ENCODE results near the gene GAB4. TPM values are rescaled to one million over a fixed set of nuclear protein-coding genes. Genes with fewer than 3 reads are reported as not detected.

GAB4 gene
- total RNA-seq, 1 experiment from 2014 or later: not detected

- no peak overlapping the region for H2AFZ ChIP-seq (ENCODE audit: low read length)
- no peak overlapping the region for H3K56ac ChIP-seq (ENCODE audit: insufficient read length, low read depth, low read length)
- no peak overlapping the region for H3K18ac ChIP-seq (ENCODE audit: insufficient read length, low read depth, low read length)
- H3K9ac ChIP-seq (ENCODE audit: extremely low read depth, insufficient read length, low read length): no peak overlapping the region
- H3K23me2 ChIP-seq (ENCODE audit: insufficient read length, low read depth, low read length, poor library complexity, severe bottlenecking): no peaks in the 10 kb centered on the region
- H3K23ac ChIP-seq (ENCODE audit: insufficient read length, low read depth, low read length): no peak overlapping the region
- no peak for TF ChIP-seq CTCF (conservative IDR thresholded peaks at IDR 0.05)
- no peak overlapping the region for H4K8ac ChIP-seq (replicated peaks; ENCODE audit: insufficient read length, low read depth, low read length)
- no peaks in the 10 kb centered on the region for H4K20me1 ChIP-seq (ENCODE audit: control insufficient read depth, insufficient read depth, insufficient read length)
- H3K14ac ChIP-seq (ENCODE audit: insufficient read depth, low read length): no peak overlapping the region
- H2BK12ac ChIP-seq (ENCODE audit: insufficient read length, low read depth, low read length): no peak overlapping the region
- no peak overlapping the region for H3K4ac ChIP-seq (ENCODE audit: low read depth, low read length)
- Mint-ChIP-seq H3K4me1 (peaks cover 0 to 4% of the 10 kb centered on the region in 2 experiments; a peak in 2 of 4 replicates), H3K27me3 (ENCODE audit: low read depth) (peaks cover 26% of the 10 kb centered on the region), H3K36me3 (ENCODE audit: insufficient read depth in 1 of 3, low read depth in 3 of 3) (no peaks in the 10 kb centered on the region; a peak in 1 of 7 replicates), H3K27ac (no peak overlapping the region), H3K4me3 (no peak overlapping the region), H3K9me3 (peaks cover 64 to 73% of the 10 kb centered on the region in 2 experiments)
- H3T11ph ChIP-seq (ENCODE audit: low read length): no peak overlapping the region
- H2BK120ac ChIP-seq (ENCODE audit: low read depth, low read length, poor library complexity, severe bottlenecking): no peak overlapping the region
- H4K5ac ChIP-seq (ENCODE audit: insufficient read length, low read depth, low read length): no peak overlapping the region
- no peaks in the 10 kb centered on the region for H3K4me1 ChIP-seq (ENCODE audit: insufficient read depth, low read length)
- no peak overlapping the region for H2AK5ac ChIP-seq (ENCODE audit: insufficient read length, low read length)
- H3K9me3 ChIP-seq (ENCODE audit: control insufficient read depth, low read depth, low read length): no peaks in the 10 kb centered on the region
- H3K27ac ChIP-seq (ENCODE audit: insufficient read length, low read depth, low read length): no peak overlapping the region
- H3K4me2 ChIP-seq (ENCODE audit: insufficient read depth, insufficient read length, low read length): no peak overlapping the region
- no peak overlapping the region for H2BK20ac ChIP-seq (ENCODE audit: low read depth, low read length, poor library complexity, severe bottlenecking)
- no peak for DNase-seq
- no peak overlapping the region for H4K91ac ChIP-seq (ENCODE audit: insufficient read length, low read depth, low read length)
- H2BK5ac ChIP-seq (ENCODE audit: insufficient read length, low read length): no peak overlapping the region
- no peaks in the 10 kb centered on the region for H3K27me3 ChIP-seq (ENCODE audit: insufficient read depth, low read length)
- WGBS (ENCODE audit: extremely low coverage, insufficient read length, low lambda C conversion rate): no CpG with 5 or more reads among the region's 5 CpGs
- H3K79me2 ChIP-seq (ENCODE audit: insufficient read depth, low read length): no peaks in the 10 kb centered on the region
- no peak overlapping the region for H2BK15ac ChIP-seq (ENCODE audit: low read depth, low read length)
- no peaks in the 10 kb centered on the region for H3K79me1 ChIP-seq (ENCODE audit: insufficient read depth, low read depth, low read length, poor library complexity, severe bottlenecking)
Observed at GRCh38 chr22:16914006-16914405, 94.0 kb downstream of the GAB4 start.

Measured in H9 (cell line).